Right atrium auricular region (tissue), 2 donors: ENCODE data around the gene UGT1A10. TPM values are rescaled to one million over a fixed set of nuclear protein-coding genes. Genes with fewer than 3 reads are reported as not detected.

Experiments used
- DNase-seq: peaks from one replicate; pipeline ENCODE4 v3.0.0-alpha.2; 2019; ENCODE audit warnings: low spot score
- H3K27ac ChIP-seq, 2 donors: fragments of 200-600 bp; sonication (generic); 1 replicate in 1 of 2; 2 replicates in 1 of 2; pipeline ENCODE4 v1.5.1; 2016 to 2019
- H3K27me3 ChIP-seq, 2 donors: fragments of 200-600 bp; sonication (generic); one replicate each; pipeline versions ENCODE4 v1.5.1 to v1.6.0; 2017 to 2019
- H3K36me3 ChIP-seq: fragments of 200-600 bp; sonication (generic); one replicate; pipeline ENCODE4 v1.5.1; 2016
- H3K4me1 ChIP-seq, 2 donors: fragments of 200-600 bp; sonication (generic); one replicate each; pipeline versions ENCODE4 v1.5.1 to v1.6.0; 2017 to 2019
- H3K4me3 ChIP-seq, 2 donors: fragments of 200-600 bp; sonication (generic); 1 replicate in 1 of 2; 2 replicates in 1 of 2; pipeline ENCODE4 v1.5.1; 2017 to 2019; ENCODE audit warnings: mild to moderate bottlenecking in 1 of 2, moderate library complexity in 1 of 2
- H3K9me3 ChIP-seq, 2 donors: fragments of 200-600 bp; sonication (generic); one replicate each; pipeline ENCODE4 v1.5.1; 2019
- CTCF ChIP-seq, 2 donors: fragments of 200-600 bp; sonication (generic); IDR thresholded peaks; one replicate each; pipeline ENCODE4 v1.5.1; 2019; ENCODE audit warnings: antibody characterized with exemption in 2 of 2
- total RNA-seq, 2 donors: library from RNA; depleted of rRNA; stranded (reverse); fragments of >200 nt; gene quantifications; one replicate each; pipeline ENCODE4 v1.1.0, GENCODE V29; 2016

Gene UGT1A10
- total RNA-seq, 2 donors from 2014 or later = not detected

- Histone ChIP-seq H3K27ac (no peak within 1 kb of the TSS), H3K4me3 (no peak within 1 kb of the TSS), H3K27me3 (no peaks in the 10 kb centered on the region), H3K36me3 (no peaks in the 10 kb centered on the region), H3K4me1 (no peaks in the 10 kb centered on the region), H3K9me3 (no peaks in the 10 kb centered on the region)
- no peak for DNase-seq
- no peak for TF ChIP-seq CTCF (IDR thresholded peaks at IDR 0.05)
Measured at GRCh38 chr2:233681521-233682099, 45.4 kb downstream of the UGT1A10 start, which contains the start of gene UGT1A7. UGT1A7 (plus strand) TSS chr2:233681901; CDS start chr2:233681938, 37 bp downstream.

- Histone ChIP-seq H3K27ac (no peak overlapping the region), H3K4me1 (no peaks in the 10 kb centered on the region), H3K9me3 (no peaks in the 10 kb centered on the region), H3K4me3 (no peak overlapping the region), H3K27me3 (no peaks in the 10 kb centered on the region), H3K36me3 (no peaks in the 10 kb centered on the region)
- no peak for TF ChIP-seq CTCF (IDR thresholded peaks at IDR 0.05)
- DNase-seq = no peak
Measured at GRCh38 chr2:233684640-233685039, 48.4 kb downstream of the UGT1A10 start.

- no peak overlapping the region for H3K4me3 ChIP-seq
- H3K9me3 ChIP-seq = no peaks in the 10 kb centered on the region
- no peaks in the 10 kb centered on the region for H3K36me3 ChIP-seq
- no peak overlapping the region for H3K27ac ChIP-seq
- H3K4me1 ChIP-seq = no peaks in the 10 kb centered on the region
- TF ChIP-seq CTCF (IDR thresholded peaks at IDR 0.05) = no peak
- no peak for DNase-seq
- no peaks in the 10 kb centered on the region for H3K27me3 ChIP-seq
Measured at GRCh38 chr2:233686928-233687327, 50.7 kb downstream of the UGT1A10 start.

- Histone ChIP-seq H3K27me3 (no peaks in the 10 kb centered on the region), H3K4me3 (no peak overlapping the region), H3K27ac (no peak overlapping the region), H3K36me3 (no peaks in the 10 kb centered on the region), H3K4me1 (no peaks in the 10 kb centered on the region), H3K9me3 (no peaks in the 10 kb centered on the region)
- TF ChIP-seq CTCF (IDR thresholded peaks at IDR 0.05) = no peak
- DNase-seq = no peak
Measured at GRCh38 chr2:233688341-233688740, 52.1 kb downstream of the UGT1A10 start.

- no peaks in the 10 kb centered on the region for H3K27me3 ChIP-seq
- H3K4me1 ChIP-seq = no peaks in the 10 kb centered on the region
- H3K36me3 ChIP-seq = no peaks in the 10 kb centered on the region
- H3K4me3 ChIP-seq = no peak overlapping the region
- H3K9me3 ChIP-seq = no peaks in the 10 kb centered on the region
- no peak for DNase-seq
- no peak for TF ChIP-seq CTCF (IDR thresholded peaks at IDR 0.05)
- no peak overlapping the region for H3K27ac ChIP-seq
Measured at GRCh38 chr2:233689031-233689430, 52.8 kb downstream of the UGT1A10 start.

- DNase-seq = no peak
- no peak overlapping the region for H3K27ac ChIP-seq
- H3K4me3 ChIP-seq = no peak overlapping the region
- no peaks in the 10 kb centered on the region for H3K27me3 ChIP-seq
- no peaks in the 10 kb centered on the region for H3K9me3 ChIP-seq
- H3K36me3 ChIP-seq = no peaks in the 10 kb centered on the region
- TF ChIP-seq CTCF (IDR thresholded peaks at IDR 0.05) = no peak
- no peaks in the 10 kb centered on the region for H3K4me1 ChIP-seq
Measured at GRCh38 chr2:233689501-233689900, 53.3 kb downstream of the UGT1A10 start.
